BE2C (cell line): Measurements from ENCODE around the gene TMEM269.

ENCODE experiments used
- DNase-seq: peaks from one replicate; pipeline ENCODE4 v3.0.0-alpha.2; 2020
- H3K27me3 ChIP-seq: fragments of 250-450 bp; sonication (Bioruptor Pico); 2 replicates; pipeline ENCODE4 v1.5.1; 2020; ENCODE audit warnings: mild to moderate bottlenecking
- H3K36me3 ChIP-seq: fragments of 250-450 bp; sonication (Bioruptor Pico); 2 replicates; pipeline ENCODE4 v1.5.1; 2020; ENCODE audit warnings: mild to moderate bottlenecking
- H3K4me1 ChIP-seq: fragments of 250-450 bp; sonication (Bioruptor Pico); 2 replicates; pipeline ENCODE4 v1.5.1; 2020
- H3K4me3 ChIP-seq: 2 replicates; pipeline ENCODE4 v1.5.1; 2011; ENCODE audit warnings: low read depth, low read length
- H3K9me3 ChIP-seq: fragments of 250-450 bp; sonication (Bioruptor Pico); 2 replicates; pipeline ENCODE4 v1.5.1; 2020
- TF ChIP-seq, protein P1 (sequence below): IDR thresholded peaks from 2 replicates; pipeline ENCODE4 v1.5.1; 2012; ENCODE audit warnings: mild to moderate bottlenecking, low read depth, low read length

Gene TMEM269

DNA sequence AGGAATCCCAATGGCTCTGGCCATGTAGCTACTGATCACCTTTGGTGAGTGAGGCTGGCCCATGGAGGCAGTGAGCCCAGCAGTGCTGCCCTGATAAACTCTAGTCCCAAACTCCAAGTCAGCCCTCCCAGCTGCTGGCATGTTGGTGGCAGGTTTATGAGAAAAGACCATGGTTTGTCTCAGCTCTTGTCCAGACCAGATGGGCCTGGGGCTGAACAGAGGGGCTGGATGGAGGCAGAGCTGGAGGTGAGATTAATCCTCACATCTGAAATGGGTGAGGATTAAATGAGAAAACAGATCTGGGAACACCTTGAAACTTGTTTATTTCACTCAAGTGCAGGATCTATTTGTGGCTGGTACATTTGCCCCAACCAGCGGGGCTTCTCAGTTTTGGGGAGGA is 3.2 kb downstream of the TMEM269 start:
- H3K36me3 ChIP-seq, result no peaks in the 10 kb centered on the region
- DNase-seq, result no peak
- no peak overlapping the region for H3K4me3 ChIP-seq
- TF ChIP-seq, protein P1, sequence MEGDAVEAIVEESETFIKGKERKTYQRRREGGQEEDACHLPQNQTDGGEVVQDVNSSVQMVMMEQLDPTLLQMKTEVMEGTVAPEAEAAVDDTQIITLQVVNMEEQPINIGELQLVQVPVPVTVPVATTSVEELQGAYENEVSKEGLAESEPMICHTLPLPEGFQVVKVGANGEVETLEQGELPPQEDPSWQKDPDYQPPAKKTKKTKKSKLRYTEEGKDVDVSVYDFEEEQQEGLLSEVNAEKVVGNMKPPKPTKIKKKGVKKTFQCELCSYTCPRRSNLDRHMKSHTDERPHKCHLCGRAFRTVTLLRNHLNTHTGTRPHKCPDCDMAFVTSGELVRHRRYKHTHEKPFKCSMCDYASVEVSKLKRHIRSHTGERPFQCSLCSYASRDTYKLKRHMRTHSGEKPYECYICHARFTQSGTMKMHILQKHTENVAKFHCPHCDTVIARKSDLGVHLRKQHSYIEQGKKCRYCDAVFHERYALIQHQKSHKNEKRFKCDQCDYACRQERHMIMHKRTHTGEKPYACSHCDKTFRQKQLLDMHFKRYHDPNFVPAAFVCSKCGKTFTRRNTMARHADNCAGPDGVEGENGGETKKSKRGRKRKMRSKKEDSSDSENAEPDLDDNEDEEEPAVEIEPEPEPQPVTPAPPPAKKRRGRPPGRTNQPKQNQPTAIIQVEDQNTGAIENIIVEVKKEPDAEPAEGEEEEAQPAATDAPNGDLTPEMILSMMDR, result no peak
- no peaks in the 10 kb centered on the region for H3K9me3 ChIP-seq
- no peaks in the 10 kb centered on the region for H3K27me3 ChIP-seq
- H3K4me1 ChIP-seq, result no peaks in the 10 kb centered on the region

GRCh38 chr1:42793824-42794223 is 9.0 kb downstream of the TMEM269 start:
- no peak overlapping the region for H3K4me3 ChIP-seq
- no peaks in the 10 kb centered on the region for H3K36me3 ChIP-seq
- no peaks in the 10 kb centered on the region for H3K9me3 ChIP-seq
- TF ChIP-seq, protein P1, result no peak
- H3K4me1 ChIP-seq, result no peaks in the 10 kb centered on the region
- no peaks in the 10 kb centered on the region for H3K27me3 ChIP-seq
- DNase-seq, result no peak

DNA sequence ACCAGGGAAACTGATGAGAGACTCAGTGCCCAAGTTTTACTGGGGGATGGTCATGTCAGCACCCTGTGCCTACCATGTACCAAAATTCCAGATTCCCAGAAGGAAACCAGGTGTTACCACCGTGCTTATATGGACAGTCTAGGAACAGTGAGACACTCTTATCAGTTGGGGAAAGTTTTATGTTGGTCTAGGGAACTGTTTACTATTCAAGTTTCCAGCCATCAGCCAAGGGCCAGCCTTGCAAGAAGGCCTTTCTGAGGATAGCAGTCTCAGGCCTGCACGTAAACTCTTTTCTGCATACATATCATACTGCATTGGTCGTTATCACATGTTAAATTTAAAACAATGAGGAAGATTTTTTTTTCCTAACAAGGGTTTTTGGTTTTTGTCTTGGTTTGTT is 12.6 kb downstream of the TMEM269 start:
- Histone ChIP-seq H3K27me3 (no peaks in the 10 kb centered on the region), H3K9me3 (no peaks in the 10 kb centered on the region), H3K4me3 (no peak overlapping the region), H3K36me3 (no peaks in the 10 kb centered on the region), H3K4me1 (no peaks in the 10 kb centered on the region)
- DNase-seq, result no peak
- TF ChIP-seq, protein P1, result no peak

GRCh38 chr1:42797979-42798378 is 13.2 kb downstream of the TMEM269 start:
- Histone ChIP-seq H3K9me3 (no peaks in the 10 kb centered on the region), H3K36me3 (no peaks in the 10 kb centered on the region), H3K4me1 (no peaks in the 10 kb centered on the region), H3K4me3 (no peak overlapping the region), H3K27me3 (no peaks in the 10 kb centered on the region)
- DNase-seq, result no peak
- TF ChIP-seq, protein P1, result no peak

GRCh38 chr1:42801832-42802473 is 17.2 kb downstream of the TMEM269 start:
- DNase-seq, result no peak
- TF ChIP-seq, protein P1, result no peak
- Histone ChIP-seq H3K36me3 (no peaks in the 10 kb centered on the region), H3K4me1 (no peaks in the 10 kb centered on the region), H3K4me3 (no peak overlapping the region), H3K9me3 (no peaks in the 10 kb centered on the region), H3K27me3 (no peaks in the 10 kb centered on the region)

GRCh38 chr1:42806171-42806570 is 21.4 kb downstream of the TMEM269 start:
- H3K27me3 ChIP-seq, result no peaks in the 10 kb centered on the region
- no peaks in the 10 kb centered on the region for H3K36me3 ChIP-seq
- no peak overlapping the region for H3K4me3 ChIP-seq
- H3K9me3 ChIP-seq, result no peaks in the 10 kb centered on the region
- no peak for DNase-seq
- H3K4me1 ChIP-seq, result 0 out of 2 replicates have a peak, but pooled peaks cover under 1% of the 10 kb centered on the region
- TF ChIP-seq, protein P1, result no peak
